ENCODE measurements around the gene IRX6. TPM values are rescaled to one million over a fixed set of nuclear protein-coding genes. Genes with fewer than 3 reads are reported as not detected.

Gene IRX6
- total and polyA plus RNA-seq, 2 of the 8 experiments (the other 6 are each of a cell fraction or from before 2014, with no cell fraction given): 0.61 TPM; not detected in 1

DNA sequence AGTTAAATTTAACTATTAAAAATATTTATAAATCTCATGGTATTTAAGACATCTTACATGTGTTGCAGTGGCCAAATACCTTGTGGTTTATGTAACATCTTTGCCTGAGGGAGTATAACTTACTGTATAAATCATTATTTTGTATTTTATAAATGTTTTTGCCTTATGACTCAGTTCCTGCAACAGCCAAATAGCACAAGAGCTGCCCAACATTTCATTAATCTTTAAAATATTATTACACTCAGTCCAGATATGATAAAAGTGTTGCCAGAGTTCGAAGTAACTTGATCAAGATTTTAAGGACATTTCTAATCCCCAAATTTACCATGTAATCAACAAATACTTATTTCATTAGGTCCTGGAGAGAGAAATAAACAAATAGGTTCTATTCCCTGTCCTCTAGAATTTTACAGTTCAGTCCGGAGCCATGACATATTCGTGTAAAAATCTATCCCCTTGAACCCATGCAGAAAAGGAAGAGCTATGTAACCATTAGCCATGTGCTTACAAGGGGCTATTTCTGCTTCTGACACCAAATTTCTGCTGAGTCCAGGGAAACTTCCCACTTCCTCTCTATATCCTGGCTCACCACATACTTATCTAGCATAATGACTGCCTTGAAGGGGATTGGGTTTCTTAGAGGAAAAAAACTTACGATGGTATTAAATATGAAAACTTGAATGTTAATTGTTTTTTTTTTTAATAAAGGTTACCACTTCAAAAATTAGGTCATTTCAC, 44.0 kb downstream of the IRX6 start:
- no peak for DNase-seq (ENCODE audit: low read depth in 1 of 2, low spot score in 2 of 2)
- no peak overlapping the region for H3K4me3 ChIP-seq (ENCODE audit: extremely low read depth in 1 of 4, insufficient read depth in 2 of 4, low read depth in 3 of 4, low read length in 4 of 4)
- no peak overlapping the region for H3K56ac ChIP-seq (replicated peaks; ENCODE audit: insufficient read length, low read depth, low read length)
- H3K27ac ChIP-seq (ENCODE audit: low read depth, low read length): no peak overlapping the region
- H3K23ac ChIP-seq (ENCODE audit: insufficient read length): no peak overlapping the region
- H3K9me3 ChIP-seq (ENCODE audit: insufficient read depth in 2 of 2, low read depth in 1 of 2, low read length in 1 of 2): no peaks in the 10 kb centered on the region
- H2AFZ ChIP-seq (ENCODE audit: low read length): no peak overlapping the region
- H2BK12ac ChIP-seq (ENCODE audit: low read depth, low read length): no peak overlapping the region
- no peaks in the 10 kb centered on the region for H3K23me2 ChIP-seq (ENCODE audit: low read depth, low read length)
- CTCF ChIA-PET (ENCODE audit: partially characterized antibody): no interaction called here
- no peak overlapping the region for H3K18ac ChIP-seq (ENCODE audit: extremely low read depth, low read length)
- peaks cover 0 to 4% (median 2%) of the 10 kb centered on the region in 4 experiments; a peak in 2 of 7 replicates for H3K4me1 ChIP-seq (replicated peaks in 1 of 4; ENCODE audit: control insufficient read depth in 3 of 4, insufficient read depth in 4 of 4, low read length in 3 of 4)
- FAIRE-seq: no peak
- H4K5ac ChIP-seq (ENCODE audit: insufficient read length, low read depth, low read length): no peak overlapping the region
- no peak overlapping the region for H2AK5ac ChIP-seq (ENCODE audit: low read depth, low read length)
- H2BK15ac ChIP-seq (ENCODE audit: low read length): no peak overlapping the region
- no peak overlapping the region for H2BK20ac ChIP-seq (ENCODE audit: low read length)
- POLR2A ChIA-PET (ENCODE audit: partially characterized antibody): no interaction called here
- H4K8ac ChIP-seq (ENCODE audit: extremely low read depth, insufficient read depth, low read length): no peak overlapping the region
- no peaks in the 10 kb centered on the region for H4K20me1 ChIP-seq (replicated peaks in 1 of 2; ENCODE audit: control insufficient read depth in 1 of 2, insufficient read depth in 2 of 2, low read length in 2 of 2)
- no peaks in the 10 kb centered on the region for H3K79me2 ChIP-seq (ENCODE audit: control insufficient read depth in 1 of 2, insufficient read depth in 2 of 2, low read length in 2 of 2)
- no peak overlapping the region for H3K9ac ChIP-seq (replicated peaks in 1 of 4; ENCODE audit: extremely low read depth in 1 of 4, low read depth in 3 of 4, low read length in 3 of 4)
- TF ChIP-seq SP2 (IDR thresholded peaks at IDR 0.05; ENCODE audit: low read length) (no peak), TBP (IDR thresholded peaks at IDR 0.05; ENCODE audit: low read depth, low read length) (no peak), SIN3A (conservative IDR thresholded peaks at IDR 0.05 in 1 of 2, IDR thresholded peaks at IDR 0.05 in 1 of 2; ENCODE audit: low read depth in 1 of 2, low read length in 2 of 2) (no peak), RBBP5 (IDR thresholded peaks at IDR 0.05; ENCODE audit: borderline replicate concordance, low read depth, low read length) (no peak), ASH2L (IDR thresholded peaks at IDR 0.05; ENCODE audit: low read length) (no peak), CBX5 (IDR thresholded peaks at IDR 0.05; ENCODE audit: low read depth, low read length) (no peak), CEBPB (IDR thresholded peaks at IDR 0.05; ENCODE audit: low read depth, low read length) (no peak), SRF (IDR thresholded peaks at IDR 0.05; ENCODE audit: low read depth, low read length) (no peak), POLR2A (IDR thresholded peaks at IDR 0.05; ENCODE audit: control extremely low read depth in 1 of 2, low read depth in 2 of 2, low read length in 2 of 2) (no peak), TCF12 (IDR thresholded peaks at IDR 0.05; ENCODE audit: low read depth, low read length) (no peak), SP1 (IDR thresholded peaks at IDR 0.05; ENCODE audit: low read depth, low read length) (no peak)
- TF ChIP-seq, protein P1, sequence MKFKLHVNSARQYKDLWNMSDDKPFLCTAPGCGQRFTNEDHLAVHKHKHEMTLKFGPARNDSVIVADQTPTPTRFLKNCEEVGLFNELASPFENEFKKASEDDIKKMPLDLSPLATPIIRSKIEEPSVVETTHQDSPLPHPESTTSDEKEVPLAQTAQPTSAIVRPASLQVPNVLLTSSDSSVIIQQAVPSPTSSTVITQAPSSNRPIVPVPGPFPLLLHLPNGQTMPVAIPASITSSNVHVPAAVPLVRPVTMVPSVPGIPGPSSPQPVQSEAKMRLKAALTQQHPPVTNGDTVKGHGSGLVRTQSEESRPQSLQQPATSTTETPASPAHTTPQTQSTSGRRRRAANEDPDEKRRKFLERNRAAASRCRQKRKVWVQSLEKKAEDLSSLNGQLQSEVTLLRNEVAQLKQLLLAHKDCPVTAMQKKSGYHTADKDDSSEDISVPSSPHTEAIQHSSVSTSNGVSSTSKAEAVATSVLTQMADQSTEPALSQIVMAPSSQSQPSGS (IDR thresholded peaks at IDR 0.05; ENCODE audit: low read length): no peak
- TF ChIP-seq, protein P2, sequence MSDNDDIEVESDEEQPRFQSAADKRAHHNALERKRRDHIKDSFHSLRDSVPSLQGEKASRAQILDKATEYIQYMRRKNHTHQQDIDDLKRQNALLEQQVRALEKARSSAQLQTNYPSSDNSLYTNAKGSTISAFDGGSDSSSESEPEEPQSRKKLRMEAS (IDR thresholded peaks at IDR 0.05): no peak
- no peak overlapping the region for H3K4me2 ChIP-seq (ENCODE audit: insufficient read depth in 1 of 2, low read depth in 2 of 2, low read length in 2 of 2)
- H3K36me3 ChIP-seq (ENCODE audit: control insufficient read depth in 2 of 4, insufficient read depth in 4 of 4, low read length in 3 of 4): no peaks in the 10 kb centered on the region
- peaks cover 0 to 4% (median 2%) of the 10 kb centered on the region in 4 experiments; a peak in 4 of 7 replicates for H3K27me3 ChIP-seq (replicated peaks in 1 of 4; ENCODE audit: control insufficient read depth in 3 of 4, extremely low read depth in 1 of 4, insufficient read depth in 3 of 4, low read length in 3 of 4)
- no peaks in the 10 kb centered on the region for H3K79me1 ChIP-seq (ENCODE audit: low read depth, low read length)
- no peak overlapping the region for H3K4ac ChIP-seq (replicated peaks; ENCODE audit: insufficient read length, low read depth, low read length)
- no peak overlapping the region for H2BK120ac ChIP-seq (replicated peaks; ENCODE audit: low read depth, low read length)
- H4K91ac ChIP-seq (replicated peaks; ENCODE audit: insufficient read length, low read length): no peak overlapping the region
- 94% methylated on average over 4 of the region's 4 CpGs; no CpG with 5 or more reads in 1 of the 2 experiments for WGBS, 2 experiments (ENCODE audit: extremely low coverage in 1 of 2, insufficient coverage in 1 of 2, insufficient read length in 1 of 2, insufficient replicate concordance in 2 of 2, low coverage in 1 of 2, low lambda C conversion rate in 2 of 2, missing lambda C conversion rate in 1 of 2)
- H3K14ac ChIP-seq (ENCODE audit: insufficient read length): no peak overlapping the region
- no peak overlapping the region for H2BK5ac ChIP-seq (ENCODE audit: low read depth, low read length)
